Progenitor cell of endocrine pancreas (in vitro differentiated cells): ENCODE measurements around the gene HOXB6. TPM values are rescaled to one million over a fixed set of nuclear protein-coding genes. Genes with fewer than 3 reads are reported as not detected.
A peak's percentile ranks its signal among the peaks of the same experiment; 100 is the strongest.

ENCODE experiments used
- DNase-seq: peaks from one replicate; pipeline ENCODE4 v3.0.0; 2021; ENCODE audit warnings: low spot score; ENCODE audit not compliant: unreplicated experiment
- H3K27ac Mint-ChIP-seq: 2 replicates; pipeline ENCODE4 v1.8.0; 2021; ENCODE audit warnings: mild to moderate bottlenecking, moderate library complexity, mixed read lengths
- H3K27me3 Mint-ChIP-seq: 2 replicates; pipeline ENCODE4 v1.8.0; 2021; ENCODE audit warnings: mixed read lengths
- H3K36me3 Mint-ChIP-seq: 2 replicates; pipeline ENCODE4 v1.8.0; 2022; ENCODE audit warnings: mixed read lengths; ENCODE audit not compliant: insufficient read depth
- H3K4me1 Mint-ChIP-seq: 2 replicates; pipeline ENCODE4 v1.8.0; 2021; ENCODE audit warnings: low read depth, mixed read lengths
- H3K4me3 Mint-ChIP-seq: 2 replicates; pipeline ENCODE4 v1.8.0; 2021; ENCODE audit warnings: low read depth, mild to moderate bottlenecking, moderate library complexity, mixed read lengths
- H3K9me3 Mint-ChIP-seq: 2 replicates; pipeline ENCODE4 v1.8.0; 2021; ENCODE audit warnings: low read depth, mixed read lengths
- total RNA-seq: library from RNA; stranded (reverse); gene quantifications from 2 replicates; pipeline ENCODE4 v1.2.1, GENCODE V29; 2021
- TF ChIP-seq, protein P1 (sequence below): fragments of 200-600 bp; sonication (generic); IDR thresholded peaks from one replicate; pipeline ENCODE4 v1.5.0; 2021; ENCODE audit warnings: antibody characterized with exemption, mild to moderate bottlenecking; ENCODE audit not compliant: unreplicated experiment

HOXB6 gene
- total RNA-seq, 1 donor from 2014 or later: 0.96 TPM

DNA sequence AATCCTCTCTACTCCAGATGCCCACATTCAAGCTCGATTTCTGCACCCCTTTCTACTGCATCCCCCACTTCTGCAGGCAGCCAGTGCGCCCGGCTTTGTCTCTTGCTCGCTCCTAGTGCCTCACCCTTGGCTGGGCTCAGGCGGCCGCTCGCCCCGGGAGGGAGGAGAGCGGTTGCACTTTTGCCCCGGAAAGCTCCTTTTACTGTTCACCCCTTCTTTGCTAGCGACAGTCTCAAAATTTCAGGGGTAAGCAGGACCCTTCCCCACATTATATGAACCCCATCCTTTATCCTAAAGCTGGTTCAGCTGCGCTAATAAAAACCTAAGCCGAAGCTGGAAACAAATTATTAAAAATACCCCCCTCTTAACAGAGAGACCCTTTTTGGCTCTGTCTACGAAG, 12.2 kb downstream of the HOXB6 start:
- Mint-ChIP-seq H3K27me3 (peaks cover 99% of the 10 kb centered on the region), H3K9me3 (no peaks in the 10 kb centered on the region), H3K36me3 (peaks cover 1% of the 10 kb centered on the region), H3K27ac (no peak overlapping the region), H3K4me1 (peaks cover 2% of the 10 kb centered on the region), H3K4me3 (peak overlapping the region; percentile 64)
- TF ChIP-seq, protein P1, sequence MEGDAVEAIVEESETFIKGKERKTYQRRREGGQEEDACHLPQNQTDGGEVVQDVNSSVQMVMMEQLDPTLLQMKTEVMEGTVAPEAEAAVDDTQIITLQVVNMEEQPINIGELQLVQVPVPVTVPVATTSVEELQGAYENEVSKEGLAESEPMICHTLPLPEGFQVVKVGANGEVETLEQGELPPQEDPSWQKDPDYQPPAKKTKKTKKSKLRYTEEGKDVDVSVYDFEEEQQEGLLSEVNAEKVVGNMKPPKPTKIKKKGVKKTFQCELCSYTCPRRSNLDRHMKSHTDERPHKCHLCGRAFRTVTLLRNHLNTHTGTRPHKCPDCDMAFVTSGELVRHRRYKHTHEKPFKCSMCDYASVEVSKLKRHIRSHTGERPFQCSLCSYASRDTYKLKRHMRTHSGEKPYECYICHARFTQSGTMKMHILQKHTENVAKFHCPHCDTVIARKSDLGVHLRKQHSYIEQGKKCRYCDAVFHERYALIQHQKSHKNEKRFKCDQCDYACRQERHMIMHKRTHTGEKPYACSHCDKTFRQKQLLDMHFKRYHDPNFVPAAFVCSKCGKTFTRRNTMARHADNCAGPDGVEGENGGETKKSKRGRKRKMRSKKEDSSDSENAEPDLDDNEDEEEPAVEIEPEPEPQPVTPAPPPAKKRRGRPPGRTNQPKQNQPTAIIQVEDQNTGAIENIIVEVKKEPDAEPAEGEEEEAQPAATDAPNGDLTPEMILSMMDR: no peak
- DNase-seq: no peak

DNA sequence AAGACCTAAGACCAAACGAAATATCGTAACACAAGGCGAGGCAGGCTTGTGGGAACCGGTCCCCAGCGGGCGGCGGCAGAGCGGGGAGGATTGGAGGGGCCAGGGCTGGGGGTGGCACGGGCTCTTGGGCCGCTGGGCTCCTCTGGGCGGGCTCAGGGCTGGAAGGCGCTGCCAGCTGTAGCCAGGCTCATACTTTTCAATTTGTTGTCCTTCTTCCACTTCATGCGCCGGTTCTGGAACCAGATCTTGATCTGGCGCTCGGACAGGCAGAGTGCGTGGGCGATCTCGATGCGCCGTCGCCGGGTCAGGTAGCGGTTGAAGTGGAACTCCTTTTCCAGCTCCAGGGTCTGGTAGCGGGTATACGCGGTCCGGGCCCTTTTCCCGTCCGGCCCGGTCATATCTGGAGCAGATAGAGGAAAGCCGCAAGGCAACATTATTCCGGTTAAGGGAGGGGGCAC, 12.7 kb downstream of the HOXB6 start:
- peaks cover 2% of the 10 kb centered on the region for H3K4me1 Mint-ChIP-seq
- peaks cover 1% of the 10 kb centered on the region for H3K36me3 Mint-ChIP-seq
- TF ChIP-seq, protein P1: no peak
- peak overlapping the region; percentile 45 for H3K4me3 Mint-ChIP-seq
- no peaks in the 10 kb centered on the region for H3K9me3 Mint-ChIP-seq
- peaks cover 99% of the 10 kb centered on the region for H3K27me3 Mint-ChIP-seq
- H3K27ac Mint-ChIP-seq: no peak overlapping the region
- no peak for DNase-seq

DNA sequence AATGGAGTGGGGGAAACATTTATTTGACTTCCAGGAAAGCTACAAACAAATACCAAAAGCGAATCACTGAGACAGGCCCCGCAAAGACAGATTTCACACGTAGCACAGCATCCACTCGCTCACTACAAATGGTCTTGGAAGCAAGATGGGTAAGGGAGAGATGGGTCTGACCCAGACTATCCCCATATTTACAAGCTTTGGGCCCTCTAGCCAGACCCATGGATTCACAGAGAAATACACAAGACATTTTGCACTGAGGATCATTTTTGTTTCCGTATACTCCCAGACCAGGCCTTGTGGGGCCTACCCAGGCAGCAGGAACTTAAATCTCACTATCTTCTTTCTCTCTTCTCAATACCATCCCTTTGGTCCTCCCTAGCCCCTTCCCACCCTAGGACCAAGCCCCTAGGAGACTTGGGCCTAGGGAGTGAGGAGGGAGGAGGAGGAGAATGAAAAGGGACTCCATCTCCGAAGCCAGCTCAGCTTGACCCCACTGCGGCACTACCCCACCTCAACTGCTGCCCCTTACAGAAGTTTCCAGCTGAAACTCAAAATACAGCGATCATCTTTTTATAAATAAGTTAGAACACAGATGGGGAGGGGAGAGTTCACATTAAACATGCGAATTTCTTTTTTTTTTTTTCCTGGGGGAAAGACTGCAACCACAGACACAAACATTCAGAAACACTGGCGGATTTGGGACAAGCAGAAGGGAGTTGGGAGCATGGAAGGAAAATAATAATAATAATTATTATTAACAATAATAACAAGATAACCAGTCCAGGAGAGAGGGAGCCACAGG, 13.3 kb downstream of the HOXB6 start:
- Mint-ChIP-seq H3K27me3 (peaks cover 99% of the 10 kb centered on the region), H3K27ac (peak overlapping the region; percentile 43), H3K4me1 (peaks cover 2% of the 10 kb centered on the region), H3K9me3 (no peaks in the 10 kb centered on the region), H3K4me3 (peak overlapping the region; percentile 36), H3K36me3 (peaks cover 1% of the 10 kb centered on the region)
- DNase-seq: no peak
- TF ChIP-seq, protein P1: no peak

DNA sequence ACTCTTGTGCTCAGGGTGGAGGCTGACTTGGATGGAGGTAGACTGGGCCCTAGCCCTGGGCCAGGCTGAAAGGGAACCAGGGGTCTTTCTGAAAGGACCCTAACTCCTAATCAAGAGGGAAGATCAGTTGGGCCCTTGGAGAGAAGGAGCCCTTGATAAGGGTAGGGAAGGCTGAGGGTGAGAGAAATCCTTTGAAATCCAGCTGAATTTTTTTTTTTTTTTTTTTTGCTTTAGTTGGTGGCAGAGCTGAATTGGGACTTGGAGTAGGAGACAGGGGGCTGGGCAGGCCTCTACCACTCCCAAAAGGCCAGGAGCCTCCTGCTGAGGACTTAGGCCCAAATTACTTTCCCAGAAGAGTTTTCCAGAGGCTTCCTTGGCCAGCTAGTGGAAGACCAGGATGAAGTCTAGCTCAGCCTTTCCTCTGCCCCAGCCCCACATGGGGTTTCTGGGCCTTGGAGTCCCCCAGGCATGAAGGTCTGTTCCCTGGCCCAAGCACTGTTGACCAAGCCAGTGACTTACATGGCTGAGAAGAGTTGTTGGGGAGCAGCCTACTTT, 14.1 kb downstream of the HOXB6 start:
- H3K27me3 Mint-ChIP-seq: peaks cover 100% of the 10 kb centered on the region
- TF ChIP-seq, protein P1: no peak
- no peaks in the 10 kb centered on the region for H3K9me3 Mint-ChIP-seq
- peak overlapping the region; percentile 63 for H3K4me3 Mint-ChIP-seq
- H3K4me1 Mint-ChIP-seq: peaks cover 3% of the 10 kb centered on the region
- no peak for DNase-seq
- H3K36me3 Mint-ChIP-seq: peaks cover 1% of the 10 kb centered on the region
- peak overlapping the region; percentile 79 for H3K27ac Mint-ChIP-seq

DNA sequence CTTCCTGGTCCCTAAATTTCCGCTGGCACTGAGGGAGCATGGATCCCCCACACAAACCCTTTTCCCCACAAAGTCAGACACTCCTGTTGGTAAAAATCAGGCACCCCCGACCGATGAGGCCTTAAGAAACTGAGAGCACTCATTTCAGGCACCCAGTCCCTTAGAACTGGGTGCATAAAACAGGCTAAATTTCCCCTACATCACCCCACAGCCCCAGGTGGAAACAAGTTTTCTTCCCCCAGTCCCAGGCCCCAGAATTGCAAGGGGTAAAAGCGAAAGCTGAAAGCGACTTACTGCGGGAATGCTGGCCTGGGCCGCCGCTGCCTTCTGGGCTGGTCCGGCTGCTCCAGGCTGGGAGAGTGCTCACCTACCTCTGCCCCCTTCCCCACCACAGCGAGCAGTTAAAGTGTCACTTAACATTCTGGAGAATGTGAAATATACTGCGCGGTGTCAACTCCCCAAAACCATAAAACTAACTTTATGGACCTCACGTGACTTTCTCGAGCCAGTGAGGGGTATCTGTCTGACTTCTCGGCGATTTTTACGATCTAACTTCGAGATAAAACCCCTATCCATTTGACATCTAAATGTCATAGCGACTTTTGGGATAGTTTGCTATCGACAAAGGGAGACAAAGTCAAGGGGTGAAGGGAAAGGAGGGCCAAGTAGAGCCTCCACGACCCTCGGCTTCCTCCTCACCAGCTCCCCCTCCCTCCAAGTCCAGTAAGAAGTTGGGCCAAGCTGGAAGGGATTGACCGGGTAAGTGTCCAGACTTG, 14.8 kb downstream of the HOXB6 start, which contains the start of gene HOXB3:
HOXB3 (minus strand) TSS at position 411 of the 776 bp plus-strand sequence. CDS start 37,767 bp downstream, outside the sequence.
- peaks cover 100% of the 10 kb centered on the region for H3K27me3 Mint-ChIP-seq
- no peaks in the 10 kb centered on the region for H3K9me3 Mint-ChIP-seq
- H3K36me3 Mint-ChIP-seq: peaks cover 1% of the 10 kb centered on the region
- TF ChIP-seq, protein P1: no peak
- H3K4me1 Mint-ChIP-seq: peaks cover 4% of the 10 kb centered on the region
- H3K27ac Mint-ChIP-seq: peak within 1 kb of the TSS; percentile 79
- peak within 1 kb of the TSS; percentile 63 for H3K4me3 Mint-ChIP-seq
- no peak for DNase-seq
